Measurements from ENCODE around the gene GMDS.

The GMDS gene

GRCh38 chr6:2240961-2241360 is 4.4 kb downstream of the GMDS start:
- DNase-seq (ENCODE audit: low read depth) = no peak

- DNase-seq (ENCODE audit: low read depth) = no peak
Observed at GRCh38 chr6:2237001-2237400, 8.4 kb downstream of the GMDS start.

- DNase-seq (ENCODE audit: low read depth) = no peak
Observed at GRCh38 chr6:2235777-2236495, 9.5 kb downstream of the GMDS start.

- DNase-seq (ENCODE audit: low read depth) = no peak
Observed at GRCh38 chr6:2232445-2232844, 13.0 kb downstream of the GMDS start.

GRCh38 chr6:2231438-2231837 is 14.0 kb downstream of the GMDS start:
- DNase-seq (ENCODE audit: low read depth) = no peak

GRCh38 chr6:2230659-2231277 is 14.6 kb downstream of the GMDS start:
- DNase-seq (ENCODE audit: low read depth) = no peak

- DNase-seq (ENCODE audit: low read depth) = no peak
Observed at GRCh38 chr6:2229742-2230141, 15.7 kb downstream of the GMDS start.

- no peak for DNase-seq (ENCODE audit: low read depth)
Observed at GRCh38 chr6:2229039-2229438, 16.4 kb downstream of the GMDS start.

- DNase-seq (ENCODE audit: low read depth) = no peak
Observed at GRCh38 chr6:2228392-2228791, 17.0 kb downstream of the GMDS start.

GRCh38 chr6:2226775-2227174 is 18.6 kb downstream of the GMDS start:
- DNase-seq (ENCODE audit: low read depth) = no peak

- no peak for DNase-seq (ENCODE audit: low read depth)
Observed at GRCh38 chr6:2225422-2226392, 19.7 kb downstream of the GMDS start.

GRCh38 chr6:2224847-2225382 is 20.5 kb downstream of the GMDS start:
- no peak for DNase-seq (ENCODE audit: low read depth)

GRCh38 chr6:2222275-2222842 is 23.0 kb downstream of the GMDS start:
- DNase-seq (ENCODE audit: low read depth) = no peak

GRCh38 chr6:2221726-2222274 is 23.6 kb downstream of the GMDS start:
- no peak for DNase-seq (ENCODE audit: low read depth)

GRCh38 chr6:2220154-2220553 is 25.3 kb downstream of the GMDS start:
- no peak for DNase-seq (ENCODE audit: low read depth)

- no peak for DNase-seq (ENCODE audit: low read depth)
Observed at GRCh38 chr6:2218866-2219265, 26.5 kb downstream of the GMDS start.

- DNase-seq (ENCODE audit: low read depth) = no peak
Observed at GRCh38 chr6:2216794-2217383, 28.5 kb downstream of the GMDS start.

GRCh38 chr6:2215342-2215741 is 30.1 kb downstream of the GMDS start:
- DNase-seq (ENCODE audit: low read depth) = no peak

- DNase-seq (ENCODE audit: low read depth) = no peak
Observed at GRCh38 chr6:2213086-2213485, 32.3 kb downstream of the GMDS start.

GRCh38 chr6:2209226-2209809 is 36.1 kb downstream of the GMDS start:
- DNase-seq (ENCODE audit: low read depth) = no peak

- no peak for DNase-seq (ENCODE audit: low read depth)
Observed at GRCh38 chr6:2208468-2208867, 36.9 kb downstream of the GMDS start.

Data from stimulated activated CD4-positive, alpha-beta T cell treated with anti-CD3 and anti-CD28 coated beads, Interleukin-2, amount 100 ng/mL, for 4 hours (primary cell).